Activated T-cell treated with anti-CD3 and anti-CD28 coated beads for 24 hours (primary cell): ENCODE results near the gene FAM228B.
"Not testable (repeated sequence)": the region's sequence is repeated elsewhere in the genome, so short reads cannot be mapped to it uniquely, and the experiment has no call there.

Experiments
- DNase-seq: peaks from one replicate; pipeline ENCODE4 v3.0.0-alpha.2; 2020; ENCODE audit warnings: low read depth

Gene FAM228B

GRCh38 chr2:24123195-24123921 is at the start of gene FAM228B, which contains the start of gene PFN4:
FAM228B (plus strand) TSS chr2:24123469; CDS start chr2:24124362, 893 bp downstream.
PFN4 (minus strand) TSS chr2:24123334; CDS start chr2:24122535, 799 bp downstream.
- peak; percentile 58 for DNase-seq

- no peak for DNase-seq
Observed at GRCh38 chr2:24073816-24074215, 49.5 kb upstream of the FAM228B start.

GRCh38 chr2:24075259-24075658 is 48.0 kb upstream of the FAM228B start:
- no peak for DNase-seq

- DNase-seq = peak; percentile 98
Observed at GRCh38 chr2:24075915-24076848, 47.1 kb upstream of the FAM228B start, which contains the start of gene SF3B6. SF3B6 (minus strand) TSS chr2:24076326; CDS start chr2:24076229, 97 bp downstream.

- no peak for DNase-seq
Observed at GRCh38 chr2:24076849-24077534, 46.3 kb upstream of the FAM228B start.

- no peak for DNase-seq
Observed at GRCh38 chr2:24077535-24077877, 45.8 kb upstream of the FAM228B start.

- no peak for DNase-seq
Observed at GRCh38 chr2:24077879-24078278, 45.4 kb upstream of the FAM228B start.

- no peak for DNase-seq
Observed at GRCh38 chr2:24080701-24081100, 42.6 kb upstream of the FAM228B start.

- DNase-seq = no peak
Observed at GRCh38 chr2:24082787-24083566, 40.3 kb upstream of the FAM228B start.

- DNase-seq = peak; percentile 6
Observed at GRCh38 chr2:24083567-24084385, 39.5 kb upstream of the FAM228B start.

- DNase-seq = peak; percentile 72
Observed at GRCh38 chr2:24084386-24085199, 38.7 kb upstream of the FAM228B start, which contains the start of gene TP53I3. TP53I3 (minus strand) TSS chr2:24084834; CDS start chr2:24084326, 508 bp downstream.

- DNase-seq = no peak
Observed at GRCh38 chr2:24085200-24085489, 38.1 kb upstream of the FAM228B start.

- no peak for DNase-seq
Observed at GRCh38 chr2:24086241-24086640, 37.0 kb upstream of the FAM228B start.

- DNase-seq = no peak
Observed at GRCh38 chr2:24087032-24087431, 36.2 kb upstream of the FAM228B start.

GRCh38 chr2:24088821-24089359 is 34.4 kb upstream of the FAM228B start:
- DNase-seq = no peak

- not testable (repeated sequence) for DNase-seq
Observed at GRCh38 chr2:24093270-24093669, 30.0 kb upstream of the FAM228B start.

GRCh38 chr2:24095171-24095677 is 28.0 kb upstream of the FAM228B start:
- not testable (repeated sequence) for DNase-seq

GRCh38 chr2:24100732-24101131 is 22.5 kb upstream of the FAM228B start:
- DNase-seq = not testable (repeated sequence)

- DNase-seq = no peak
Observed at GRCh38 chr2:24101992-24102391, 21.3 kb upstream of the FAM228B start.
